ENCODE data around the gene SKOR1.

Gene SKOR1

GRCh38 chr15:67820122-67820991, 5.0 kb upstream of the SKOR1 start:
- DNase-seq (ENCODE audit: low spot score) = no peak

- peak; percentile 86 for DNase-seq (ENCODE audit: low spot score)
Observed at GRCh38 chr15:67820992-67821783, 4.1 kb upstream of the SKOR1 start.

GRCh38 chr15:67821784-67822440, 3.4 kb upstream of the SKOR1 start:
- DNase-seq (ENCODE audit: low spot score) = no peak

- DNase-seq (ENCODE audit: low spot score) = no peak
Observed at GRCh38 chr15:67822537-67823313, 2.6 kb upstream of the SKOR1 start.

- no peak for DNase-seq (ENCODE audit: low spot score)
Observed at GRCh38 chr15:67823314-67824196, 1.8 kb upstream of the SKOR1 start.

- no peak for DNase-seq (ENCODE audit: low spot score)
Observed at GRCh38 chr15:67824197-67824968, 926 bp upstream of the SKOR1 start.

- no peak for DNase-seq (ENCODE audit: low spot score)
Observed at GRCh38 chr15:67825881-67826716, 790 bp downstream of the SKOR1 start.

GRCh38 chr15:67826717-67827561, 1.6 kb downstream of the SKOR1 start:
- DNase-seq (ENCODE audit: low spot score) = no peak

- no peak for DNase-seq (ENCODE audit: low spot score)
Observed at GRCh38 chr15:67827562-67828277, 2.4 kb downstream of the SKOR1 start.

GRCh38 chr15:67828278-67828968, 3.1 kb downstream of the SKOR1 start:
- no peak for DNase-seq (ENCODE audit: low spot score)

- DNase-seq (ENCODE audit: low spot score) = no peak
Observed at GRCh38 chr15:67828969-67829646, 3.8 kb downstream of the SKOR1 start.

- no peak for DNase-seq (ENCODE audit: low spot score)
Observed at GRCh38 chr15:67829647-67830504, 4.6 kb downstream of the SKOR1 start.

- no peak for DNase-seq (ENCODE audit: low spot score)
Observed at GRCh38 chr15:67831363-67831762, 6.1 kb downstream of the SKOR1 start.

- DNase-seq (ENCODE audit: low spot score) = no peak
Observed at GRCh38 chr15:67832031-67832551, 6.8 kb downstream of the SKOR1 start.

Measured in ecto neural progenitor cell (in vitro differentiated cells).